ENCODE data around the gene TBC1D22B. TPM values are rescaled to one million over a fixed set of nuclear protein-coding genes. Genes with fewer than 3 reads are reported as not detected.

TBC1D22B gene
- total and polyA plus RNA-seq, 9 of the 15 experiments (the other 6 are each of a cell fraction or from before 2014, with no cell fraction given): 4.8 to 24.2 (median 13.5) TPM

GRCh38 chr6:37242429-37243052 is 15.0 kb upstream of the TBC1D22B start (continued):
- 0 out of 2 replicates have a peak, but pooled peaks have one; percentile 80 for TF ChIP-seq ELK3 (CRISPR knock-in tag; IDR thresholded peaks at IDR 0.05)
- peak; percentile 73 for TF ChIP-seq ZNF592 (IDR thresholded peaks at IDR 0.05)
- TF ChIP-seq ZNF407 (IDR thresholded peaks at IDR 0.05; ENCODE audit: low read depth): no peak
- TF ChIP-seq ZNF324 (CRISPR knock-in tag; IDR thresholded peaks at IDR 0.05): no peak
- no peak for TF ChIP-seq ZBTB2 (IDR thresholded peaks at IDR 0.05)
- no peak for TF ChIP-seq ZNF384 (IDR thresholded peaks at IDR 0.05; ENCODE audit: low read depth, low read length)
- no peak for TF ChIP-seq MLLT1 (IDR thresholded peaks at IDR 0.05)
- 0 out of 4 replicates have a peak, but pooled peaks of 1 of the 2 experiments have one; percentile 43 for TF ChIP-seq SIN3A (IDR thresholded peaks at IDR 0.05; ENCODE audit: borderline replicate concordance in 2 of 2, control insufficient read depth in 1 of 2, low read depth in 2 of 2, low read length in 2 of 2)
- peak; percentile 65; the same call in 1 of the 2 replicates for TF ChIP-seq BACH1 (tag; IDR thresholded peaks at IDR 0.05)
